ENCODE data around the gene AMN.

GRCh38 chr14:102949801-102950451 lies 27.5 kb downstream of the AMN start:
- no peak for TF ChIP-seq POLR2A (IDR thresholded peaks at IDR 0.05; ENCODE audit: low read depth, low read length)
- TF ChIP-seq TAF1 (IDR thresholded peaks at IDR 0.05; ENCODE audit: borderline replicate concordance, low read depth, low read length) = no peak

All from GM12892 (cell line).